ENCODE data around the gene ZRSR2. TPM values are rescaled to one million over a fixed set of nuclear protein-coding genes. Genes with fewer than 3 reads are reported as not detected.
"Not testable (repeated sequence)": the region's sequence is repeated elsewhere in the genome, so short reads cannot be mapped to it uniquely, and the experiment has no call there.

ZRSR2 gene
- total RNA-seq, 4 donors from 2014 or later, result 8.3 to 12.0 (median 11.0) TPM

DNA sequence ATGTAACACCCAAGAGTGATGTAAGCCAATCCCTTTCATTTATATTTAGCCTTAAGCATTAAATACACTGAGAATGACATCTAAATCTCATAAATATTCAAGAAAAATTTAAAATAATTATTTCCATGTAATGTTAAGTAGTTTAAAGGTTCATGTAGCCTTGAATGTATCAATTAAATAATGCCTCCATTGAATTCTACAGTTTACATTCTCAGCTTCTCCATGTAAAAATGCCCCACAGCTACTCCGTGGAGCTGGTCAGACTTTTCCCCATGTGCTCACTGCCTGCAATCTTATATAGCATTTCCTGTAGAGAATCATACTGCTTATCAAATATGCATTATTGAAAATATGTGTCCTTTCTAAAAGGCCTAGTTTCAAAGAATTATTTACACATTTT is 38.9 kb downstream of the ZRSR2 start:
- TF ChIP-seq, protein P1, sequence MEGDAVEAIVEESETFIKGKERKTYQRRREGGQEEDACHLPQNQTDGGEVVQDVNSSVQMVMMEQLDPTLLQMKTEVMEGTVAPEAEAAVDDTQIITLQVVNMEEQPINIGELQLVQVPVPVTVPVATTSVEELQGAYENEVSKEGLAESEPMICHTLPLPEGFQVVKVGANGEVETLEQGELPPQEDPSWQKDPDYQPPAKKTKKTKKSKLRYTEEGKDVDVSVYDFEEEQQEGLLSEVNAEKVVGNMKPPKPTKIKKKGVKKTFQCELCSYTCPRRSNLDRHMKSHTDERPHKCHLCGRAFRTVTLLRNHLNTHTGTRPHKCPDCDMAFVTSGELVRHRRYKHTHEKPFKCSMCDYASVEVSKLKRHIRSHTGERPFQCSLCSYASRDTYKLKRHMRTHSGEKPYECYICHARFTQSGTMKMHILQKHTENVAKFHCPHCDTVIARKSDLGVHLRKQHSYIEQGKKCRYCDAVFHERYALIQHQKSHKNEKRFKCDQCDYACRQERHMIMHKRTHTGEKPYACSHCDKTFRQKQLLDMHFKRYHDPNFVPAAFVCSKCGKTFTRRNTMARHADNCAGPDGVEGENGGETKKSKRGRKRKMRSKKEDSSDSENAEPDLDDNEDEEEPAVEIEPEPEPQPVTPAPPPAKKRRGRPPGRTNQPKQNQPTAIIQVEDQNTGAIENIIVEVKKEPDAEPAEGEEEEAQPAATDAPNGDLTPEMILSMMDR (IDR thresholded peaks at IDR 0.05), result no peak
- TF ChIP-seq POLR2AphosphoS5 (IDR thresholded peaks at IDR 0.05) (no peak), POLR2A (IDR thresholded peaks at IDR 0.05) (no peak), EP300 (IDR thresholded peaks at IDR 0.05) (no peak)
- Histone ChIP-seq H3K36me3 (peaks cover 0 to 9% of the 10 kb centered on the region in 2 donors), H3K4me3 (no peak overlapping the region), H3K4me1 (no peaks in the 10 kb centered on the region), H3K27me3 (no peaks in the 10 kb centered on the region), H3K9me3 (no peaks in the 10 kb centered on the region), H3K27ac (no peak overlapping the region)
- no peak for ATAC-seq
- 67 to 73% methylated on average over 1 of the region's 1 CpG for WGBS, 2 donors (ENCODE audit: low coverage in 1 of 2)

DNA sequence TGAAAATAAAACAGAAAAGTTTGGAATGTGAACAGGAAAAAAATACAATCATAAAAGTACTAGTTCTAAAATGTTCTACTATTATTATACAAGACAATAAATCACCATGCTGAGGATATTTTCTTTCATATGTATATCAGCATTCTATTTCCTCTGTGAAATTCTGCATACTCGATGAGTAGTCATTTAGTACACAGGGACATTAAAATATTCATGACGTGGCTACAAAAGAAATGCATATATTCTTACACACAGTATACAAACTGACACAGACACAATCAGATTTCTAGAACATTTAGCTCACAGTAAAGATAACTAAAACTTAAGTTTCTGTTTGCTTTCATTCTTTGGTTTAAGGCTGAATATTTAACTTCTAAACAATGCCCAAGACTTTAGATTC is 41.1 kb downstream of the ZRSR2 start:
- not testable (repeated sequence) for H3K36me3 ChIP-seq, H3K4me1 ChIP-seq, H3K27ac ChIP-seq, H3K9me3 ChIP-seq, H3K4me3 ChIP-seq, H3K27me3 ChIP-seq, ATAC-seq
- no CpG with 5 or more reads among the region's 2 CpGs for WGBS, 2 donors (ENCODE audit: low coverage in 1 of 2)

DNA sequence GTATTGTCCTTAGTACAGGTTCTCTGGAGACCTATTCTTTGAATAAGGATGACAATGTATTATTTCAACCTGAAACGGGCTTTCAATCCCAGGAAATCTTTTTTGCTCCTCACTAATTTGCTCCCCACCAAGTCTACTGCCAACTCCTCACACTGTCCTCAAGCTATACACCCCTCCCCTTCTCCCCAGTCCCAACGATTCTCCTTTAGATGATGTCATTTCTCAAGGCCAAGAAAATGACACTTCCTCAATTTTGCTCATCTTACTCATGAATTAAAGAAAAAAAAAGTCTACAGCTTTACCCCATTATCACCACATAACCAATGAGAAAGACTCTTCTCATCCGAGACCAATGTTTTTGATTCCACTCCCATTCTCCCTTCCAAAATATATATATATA is 43.8 kb downstream of the ZRSR2 start:
- no peak overlapping the region for H3K27ac ChIP-seq
- TF ChIP-seq EP300 (IDR thresholded peaks at IDR 0.05) (no peak), POLR2A (IDR thresholded peaks at IDR 0.05) (no peak), POLR2AphosphoS5 (IDR thresholded peaks at IDR 0.05) (no peak)
- TF ChIP-seq, protein P1 (IDR thresholded peaks at IDR 0.05), result no peak
- H3K4me1 ChIP-seq, result no peaks in the 10 kb centered on the region
- WGBS, 2 donors (ENCODE audit: low coverage in 1 of 2), result 65 to 79% methylated on average over 2 to 3 of the region's 3 CpGs
- no peak for ATAC-seq
- H3K27me3 ChIP-seq, result no peaks in the 10 kb centered on the region
- no peaks in the 10 kb centered on the region for H3K9me3 ChIP-seq
- no peaks in the 10 kb centered on the region for H3K36me3 ChIP-seq
- no peak overlapping the region for H3K4me3 ChIP-seq

DNA sequence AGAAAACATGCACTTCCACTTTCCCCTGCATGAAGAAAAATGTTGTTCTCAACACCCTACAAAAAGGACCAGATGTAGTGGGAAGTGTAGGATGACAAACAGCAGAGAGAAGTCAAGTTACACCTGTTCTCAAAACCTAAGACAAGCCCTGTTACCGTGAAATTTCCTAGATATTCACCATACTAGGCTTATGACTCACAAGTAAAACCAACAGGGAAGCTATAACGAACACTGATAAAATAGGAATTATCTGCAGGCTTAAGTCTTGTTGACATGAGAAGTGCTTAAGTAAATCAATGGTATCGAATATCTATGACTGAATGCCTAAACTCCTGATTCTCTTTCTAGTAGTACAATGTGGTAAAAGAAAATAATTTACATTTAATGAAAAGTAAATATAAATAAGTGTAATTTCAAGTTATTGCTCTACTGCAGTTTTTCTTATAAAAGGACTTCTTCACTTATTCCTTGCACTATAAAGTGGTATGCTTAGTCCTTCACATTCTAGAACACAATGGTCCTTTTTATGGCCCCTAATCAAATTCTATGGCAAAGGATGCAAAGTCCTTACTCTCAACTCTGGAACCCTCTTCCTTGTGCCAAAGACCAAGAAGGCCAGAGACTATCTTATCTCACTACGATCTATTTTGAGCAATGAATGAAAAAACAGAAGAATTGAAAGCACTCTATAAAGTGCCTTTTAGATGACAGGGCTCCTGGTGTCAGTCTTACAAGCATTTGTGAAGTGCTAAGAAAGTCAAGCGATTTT is 44.7 kb downstream of the ZRSR2 start:
- ATAC-seq, result no peak
- H3K36me3 ChIP-seq, result no peaks in the 10 kb centered on the region
- H3K27ac ChIP-seq, result no peak overlapping the region
- H3K4me3 ChIP-seq, result no peak overlapping the region
- no peaks in the 10 kb centered on the region for H3K27me3 ChIP-seq
- TF ChIP-seq POLR2A (IDR thresholded peaks at IDR 0.05) (no peak), POLR2AphosphoS5 (IDR thresholded peaks at IDR 0.05) (no peak), EP300 (IDR thresholded peaks at IDR 0.05) (no peak)
- TF ChIP-seq, protein P1 (IDR thresholded peaks at IDR 0.05), result no peak
- no peaks in the 10 kb centered on the region for H3K9me3 ChIP-seq
- no peaks in the 10 kb centered on the region for H3K4me1 ChIP-seq
- WGBS, 2 donors (ENCODE audit: low coverage in 1 of 2), result 60 to 74% methylated on average over 4 to 5 of the region's 5 CpGs

DNA sequence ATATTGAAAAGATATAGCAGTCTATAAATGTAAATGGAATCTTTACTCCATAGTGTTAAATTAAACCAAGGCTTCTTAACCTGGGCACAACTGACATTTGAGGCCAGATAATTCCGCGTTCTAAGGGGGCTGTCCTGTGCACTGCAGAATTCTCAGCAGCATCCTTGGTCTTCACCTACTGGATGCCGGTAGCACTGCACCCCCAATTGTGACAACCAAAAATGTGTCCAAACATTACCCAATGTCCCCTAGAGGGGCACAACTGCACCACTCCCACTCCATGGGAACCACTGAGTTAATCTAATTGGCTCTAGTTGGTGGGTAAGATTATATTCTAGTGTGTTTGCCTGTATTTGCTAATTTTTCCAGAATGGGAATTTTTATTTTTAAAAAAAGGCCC is 47.7 kb downstream of the ZRSR2 start:
- TF ChIP-seq POLR2AphosphoS5 (IDR thresholded peaks at IDR 0.05) (no peak), POLR2A (IDR thresholded peaks at IDR 0.05) (no peak), EP300 (IDR thresholded peaks at IDR 0.05) (no peak)
- TF ChIP-seq, protein P1 (IDR thresholded peaks at IDR 0.05), result no peak
- Histone ChIP-seq H3K9me3 (no peaks in the 10 kb centered on the region), H3K36me3 (no peaks in the 10 kb centered on the region), H3K27me3 (no peaks in the 10 kb centered on the region), H3K4me3 (no peak overlapping the region), H3K4me1 (no peaks in the 10 kb centered on the region), H3K27ac (no peak overlapping the region)
- WGBS, 2 donors (ENCODE audit: low coverage in 1 of 2), result 100% methylated on average over 1 of the region's 3 CpGs; no CpG with 5 or more reads in 1 of the 2 donors
- no peak for ATAC-seq
